Measurements from ENCODE around the gene PPIE. TPM values are rescaled to one million over a fixed set of nuclear protein-coding genes. Genes with fewer than 3 reads are reported as not detected.
"Not testable (repeated sequence)": the region's sequence is repeated elsewhere in the genome, so short reads cannot be mapped to it uniquely, and the experiment has no call there.

The PPIE gene
- total RNA-seq, 1 donor from 2014 or later: 36.5 TPM

DNA sequence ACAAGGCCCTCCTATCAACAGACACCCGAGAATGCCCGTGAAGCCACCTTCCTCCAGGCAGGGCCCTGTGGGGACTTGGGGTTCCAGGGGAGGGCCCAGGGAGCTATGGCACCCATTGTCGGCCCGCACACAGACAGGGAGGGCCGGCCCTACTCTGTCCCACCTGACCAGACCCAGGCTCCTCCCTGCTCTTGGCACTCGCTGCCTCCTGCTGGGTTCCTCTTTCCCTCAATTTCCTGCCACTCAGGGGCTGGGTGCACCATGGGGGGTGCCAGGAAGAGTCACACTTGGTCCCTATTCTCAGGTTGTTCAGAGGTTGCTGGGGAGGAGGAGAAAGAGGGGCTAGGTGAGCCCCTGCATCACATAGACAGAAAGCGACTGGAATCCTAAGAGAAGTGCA is 40.5 kb downstream of the PPIE start:
- no peak overlapping the region for H3K27ac ChIP-seq

GRCh38 chr1:39779821-39780220 is 41.1 kb downstream of the PPIE start:
- Histone ChIP-seq H3K27me3 (no peaks in the 10 kb centered on the region), H3K4me3 (no peak overlapping the region), H3K9me3 (no peaks in the 10 kb centered on the region), H3K4me1 (no peaks in the 10 kb centered on the region), H3K27ac (no peak overlapping the region), H3K36me3 (no peaks in the 10 kb centered on the region)
- DNase-seq (no peak), ATAC-seq (no peak)
- TF ChIP-seq, protein P1, sequence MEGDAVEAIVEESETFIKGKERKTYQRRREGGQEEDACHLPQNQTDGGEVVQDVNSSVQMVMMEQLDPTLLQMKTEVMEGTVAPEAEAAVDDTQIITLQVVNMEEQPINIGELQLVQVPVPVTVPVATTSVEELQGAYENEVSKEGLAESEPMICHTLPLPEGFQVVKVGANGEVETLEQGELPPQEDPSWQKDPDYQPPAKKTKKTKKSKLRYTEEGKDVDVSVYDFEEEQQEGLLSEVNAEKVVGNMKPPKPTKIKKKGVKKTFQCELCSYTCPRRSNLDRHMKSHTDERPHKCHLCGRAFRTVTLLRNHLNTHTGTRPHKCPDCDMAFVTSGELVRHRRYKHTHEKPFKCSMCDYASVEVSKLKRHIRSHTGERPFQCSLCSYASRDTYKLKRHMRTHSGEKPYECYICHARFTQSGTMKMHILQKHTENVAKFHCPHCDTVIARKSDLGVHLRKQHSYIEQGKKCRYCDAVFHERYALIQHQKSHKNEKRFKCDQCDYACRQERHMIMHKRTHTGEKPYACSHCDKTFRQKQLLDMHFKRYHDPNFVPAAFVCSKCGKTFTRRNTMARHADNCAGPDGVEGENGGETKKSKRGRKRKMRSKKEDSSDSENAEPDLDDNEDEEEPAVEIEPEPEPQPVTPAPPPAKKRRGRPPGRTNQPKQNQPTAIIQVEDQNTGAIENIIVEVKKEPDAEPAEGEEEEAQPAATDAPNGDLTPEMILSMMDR (IDR thresholded peaks at IDR 0.05): no peak
- intact Hi-C loops (cut with DNase I): no loop called here

More for the DNA sequence above, 40.5 kb downstream of the PPIE start:
- no peak for DNase-seq
- TF ChIP-seq, protein P1 (IDR thresholded peaks at IDR 0.05): no peak
- Histone ChIP-seq H3K9me3 (no peaks in the 10 kb centered on the region), H3K27me3 (no peaks in the 10 kb centered on the region), H3K4me1 (no peaks in the 10 kb centered on the region), H3K4me3 (no peak overlapping the region), H3K36me3 (no peaks in the 10 kb centered on the region)
- ATAC-seq: no peak
- intact Hi-C loops (cut with DNase I): no loop called here

GRCh38 chr1:39781349-39781715 is 42.6 kb downstream of the PPIE start:
- no peak for DNase-seq

DNA sequence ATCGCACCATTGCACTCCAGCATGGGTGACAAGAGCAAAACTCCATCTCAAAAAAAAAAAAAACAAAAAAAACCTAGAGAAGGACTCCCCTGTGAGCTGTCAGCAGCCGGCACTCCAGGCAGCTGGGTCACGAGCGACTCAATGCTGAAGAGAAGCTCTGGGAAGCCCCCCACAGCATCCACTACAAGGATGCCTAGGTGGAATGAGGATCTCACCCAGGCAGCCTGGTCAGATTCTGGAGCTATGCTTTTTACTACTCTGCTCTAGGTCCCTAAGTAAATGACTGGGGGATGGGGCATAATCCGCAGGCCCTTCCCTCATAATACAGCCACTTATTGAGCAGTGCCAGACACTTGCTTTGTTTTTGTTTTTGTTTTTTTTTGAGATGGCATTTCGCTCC is 43.4 kb downstream of the PPIE start:
- Histone ChIP-seq H3K27me3 (peaks cover 5% of the 10 kb centered on the region), H3K36me3 (no peaks in the 10 kb centered on the region), H3K27ac (no peak overlapping the region), H3K9me3 (no peaks in the 10 kb centered on the region), H3K4me3 (no peak overlapping the region), H3K4me1 (no peaks in the 10 kb centered on the region)
- ATAC-seq: no peak
- TF ChIP-seq, protein P1 (IDR thresholded peaks at IDR 0.05): no peak
- intact Hi-C loops (cut with DNase I): no loop called here
- DNase-seq: no peak

More at GRCh38 chr1:39781349-39781715, 42.6 kb downstream of the PPIE start:
- no peaks in the 10 kb centered on the region for H3K4me1 ChIP-seq
- H3K4me3 ChIP-seq: no peak overlapping the region
- no peak overlapping the region for H3K27ac ChIP-seq
- H3K27me3 ChIP-seq: no peaks in the 10 kb centered on the region
- no peak for ATAC-seq
- intact Hi-C loops (cut with DNase I): no loop called here
- TF ChIP-seq, protein P1 (IDR thresholded peaks at IDR 0.05): no peak
- no peaks in the 10 kb centered on the region for H3K36me3 ChIP-seq
- H3K9me3 ChIP-seq: no peaks in the 10 kb centered on the region

DNA sequence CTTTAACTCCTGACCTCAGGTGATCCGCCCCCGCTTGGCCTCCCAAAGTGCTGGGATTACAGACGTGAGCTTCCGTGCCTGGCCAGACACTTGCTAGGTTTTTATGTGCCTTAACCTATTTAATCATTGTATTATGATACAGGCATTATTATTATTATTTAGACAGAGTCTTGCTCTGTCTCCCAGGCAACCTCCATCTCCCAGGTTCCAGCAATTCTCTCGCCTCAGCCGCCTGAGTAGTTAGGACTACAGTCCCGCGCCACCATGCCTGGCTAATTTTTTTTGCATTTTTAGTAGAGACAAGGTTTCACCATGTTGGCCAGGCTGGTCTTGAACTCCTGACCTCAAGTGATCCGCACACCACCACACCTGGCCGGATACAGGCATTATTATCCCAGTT is 44.0 kb downstream of the PPIE start:
- H3K4me1 ChIP-seq; DNase-seq; ATAC-seq; H3K4me3 ChIP-seq; H3K27ac ChIP-seq; H3K9me3 ChIP-seq; intact Hi-C loops (cut with DNase I); H3K36me3 ChIP-seq: not testable (repeated sequence)
- peaks cover 11% of the 10 kb centered on the region for H3K27me3 ChIP-seq

GRCh38 chr1:39786303-39787107 is 47.8 kb downstream of the PPIE start:
- H3K4me1 ChIP-seq; H3K9me3 ChIP-seq; ATAC-seq; H3K36me3 ChIP-seq; H3K4me3 ChIP-seq; DNase-seq; H3K27ac ChIP-seq; intact Hi-C loops (cut with DNase I): not testable (repeated sequence)
- peaks cover 20% of the 10 kb centered on the region for H3K27me3 ChIP-seq

GRCh38 chr1:39787108-39787375 is 48.4 kb downstream of the PPIE start:
- H3K4me3 ChIP-seq; H3K36me3 ChIP-seq; H3K4me1 ChIP-seq; DNase-seq; ATAC-seq; intact Hi-C loops (cut with DNase I); H3K9me3 ChIP-seq; H3K27ac ChIP-seq: not testable (repeated sequence)
- peaks cover 20% of the 10 kb centered on the region for H3K27me3 ChIP-seq

Data from upper lobe of right lung (tissue), 1 donor.